ENCODE data around the gene KRTAP21-3. TPM values are rescaled to one million over a fixed set of nuclear protein-coding genes. Genes with fewer than 3 reads are reported as not detected.

KRTAP21-3 gene
- total RNA-seq (2022; extraction: Qiagen RNA extraction; ENCODE audit: low read depth): not detected in 5 replicates

GRCh38 chr21:30718239-30718909 is at the start of gene KRTAP21-3:
TSS of gene KRTAP21-3 (minus strand) at chr21:30718777. CDS start at chr21:30718759, 18 bp downstream.

GRCh38 chr21:30755328-30755727 is 36.8 kb upstream of the KRTAP21-3 start, which contains the start of gene KRTAP21-1:
TSS of gene KRTAP21-1 (minus strand) at chr21:30755428. CDS start at chr21:30755378, 50 bp downstream.

DNA sequence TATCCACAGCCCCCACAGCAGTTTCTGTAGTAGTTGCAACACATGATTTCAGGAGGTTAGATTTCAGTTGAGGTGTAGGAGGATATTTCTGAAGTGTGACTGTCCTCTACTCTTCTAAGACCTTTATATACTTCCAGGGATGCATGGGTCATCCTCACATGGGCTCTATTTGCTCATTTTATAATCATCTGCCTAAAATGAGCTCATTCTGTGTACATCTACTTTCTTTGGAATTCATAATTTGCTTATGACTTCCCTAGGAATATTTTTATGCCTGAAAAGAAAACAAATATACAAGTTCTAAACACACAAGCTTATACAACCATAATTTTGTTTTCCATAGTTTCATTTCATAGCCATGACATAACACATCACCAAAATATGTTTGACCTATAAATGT is 28.6 kb upstream of the KRTAP21-3 start, which contains the start of gene KRTAP21-2:
KRTAP21-2 (minus strand) TSS at position 101 of the 400 bp plus-strand sequence; CDS start at position 44, 57 bp downstream.

Other genes with a start within 250 kb of the KRTAP21-3 start
- gene KRTAP19-1, start 238.4 kb downstream of the KRTAP21-3 start, total RNA-seq (2022; extraction: Qiagen RNA extraction; ENCODE audit: low read depth): not detected in 5 replicates
- gene KRTAP19-2, start 231.3 kb downstream of the KRTAP21-3 start, total RNA-seq (2022; extraction: Qiagen RNA extraction; ENCODE audit: low read depth): not detected in 5 replicates
- gene KRTAP19-3, start 226.8 kb downstream of the KRTAP21-3 start, total RNA-seq (2022; extraction: Qiagen RNA extraction; ENCODE audit: low read depth): not detected in 5 replicates
- not detected in 5 replicates for gene KRTAP19-4, start 221.6 kb downstream of the KRTAP21-3 start, total RNA-seq (2022; extraction: Qiagen RNA extraction; ENCODE audit: low read depth)
- gene KRTAP19-5, start 216.6 kb downstream of the KRTAP21-3 start, total RNA-seq (2022; extraction: Qiagen RNA extraction; ENCODE audit: low read depth): not detected in 5 replicates
- gene KRTAP19-6, start 176.9 kb downstream of the KRTAP21-3 start, total RNA-seq (2022; extraction: Qiagen RNA extraction; ENCODE audit: low read depth): not detected in 5 replicates
- not detected in 5 replicates for gene KRTAP19-7, start 157.5 kb downstream of the KRTAP21-3 start, total RNA-seq (2022; extraction: Qiagen RNA extraction; ENCODE audit: low read depth)
- gene KRTAP22-2, start 128.4 kb downstream of the KRTAP21-3 start, total RNA-seq (2022; extraction: Qiagen RNA extraction; ENCODE audit: low read depth): not detected in 5 replicates
- not detected in 5 replicates for gene KRTAP6-3, start 126.3 kb downstream of the KRTAP21-3 start, total RNA-seq (2022; extraction: Qiagen RNA extraction; ENCODE audit: low read depth)
- gene KRTAP6-2, start 119.9 kb downstream of the KRTAP21-3 start, total RNA-seq (2022; extraction: Qiagen RNA extraction; ENCODE audit: low read depth): not detected in 5 replicates
- gene KRTAP22-1, start 117.7 kb downstream of the KRTAP21-3 start, total RNA-seq (2022; extraction: Qiagen RNA extraction; ENCODE audit: low read depth): not detected in 5 replicates
- gene KRTAP6-1, start 104.8 kb downstream of the KRTAP21-3 start, total RNA-seq (2022; extraction: Qiagen RNA extraction; ENCODE audit: low read depth): not detected in 5 replicates
- not detected in 5 replicates for gene KRTAP20-1, start 102.4 kb downstream of the KRTAP21-3 start, total RNA-seq (2022; extraction: Qiagen RNA extraction; ENCODE audit: low read depth)
- not detected in 5 replicates for gene KRTAP20-4, start 98.2 kb downstream of the KRTAP21-3 start, total RNA-seq (2022; extraction: Qiagen RNA extraction; ENCODE audit: low read depth)
- gene KRTAP20-2, start 83.6 kb downstream of the KRTAP21-3 start, total RNA-seq (2022; extraction: Qiagen RNA extraction; ENCODE audit: low read depth): not detected in 5 replicates
- gene KRTAP20-3, start 75.9 kb downstream of the KRTAP21-3 start, total RNA-seq (2022; extraction: Qiagen RNA extraction; ENCODE audit: low read depth): not detected in 5 replicates
- not detected in 5 replicates for gene KRTAP21-2, start 28.5 kb upstream of the KRTAP21-3 start, total RNA-seq (2022; extraction: Qiagen RNA extraction; ENCODE audit: low read depth)
- not detected in 5 replicates for gene KRTAP21-1, start 36.7 kb upstream of the KRTAP21-3 start, total RNA-seq (2022; extraction: Qiagen RNA extraction; ENCODE audit: low read depth)
- gene KRTAP8-1, start 94.5 kb upstream of the KRTAP21-3 start, total RNA-seq (2022; extraction: Qiagen RNA extraction; ENCODE audit: low read depth): not detected in 5 replicates
- gene KRTAP7-1, start 111.0 kb upstream of the KRTAP21-3 start, total RNA-seq (2022; extraction: Qiagen RNA extraction; ENCODE audit: low read depth): not detected in 5 replicates
- not detected in 5 replicates for gene KRTAP11-1, start 162.8 kb upstream of the KRTAP21-3 start, total RNA-seq (2022; extraction: Qiagen RNA extraction; ENCODE audit: low read depth)